GM21526 (cell line): ENCODE measurements around the gene SEC14L5.

Experiments
- ATAC-seq: cut with Tn5 transposase; IDR thresholded peaks from one replicate; pipeline ENCODE4 v1.9.1; 2021; ENCODE audit warnings: moderate library complexity; ENCODE audit not compliant: unreplicated experiment, low FRiP score

SEC14L5 gene

GRCh38 chr16:4981473-4981872, 23.3 kb downstream of the SEC14L5 start:
- ATAC-seq: no peak

GRCh38 chr16:4982056-4982867, 24.1 kb downstream of the SEC14L5 start:
- ATAC-seq: no peak

GRCh38 chr16:4984174-4984990, 26.3 kb downstream of the SEC14L5 start:
- ATAC-seq: no peak

- ATAC-seq: no peak
Measured at GRCh38 chr16:4987250-4987579, 29.1 kb downstream of the SEC14L5 start.

- ATAC-seq: no peak
Measured at GRCh38 chr16:4987580-4988374, 29.6 kb downstream of the SEC14L5 start.

- ATAC-seq: no peak
Measured at GRCh38 chr16:4988647-4989046, 30.5 kb downstream of the SEC14L5 start.

GRCh38 chr16:4989391-4990006, 31.4 kb downstream of the SEC14L5 start:
- no peak for ATAC-seq

GRCh38 chr16:4990415-4990814, 32.3 kb downstream of the SEC14L5 start:
- no peak for ATAC-seq

GRCh38 chr16:4991754-4992153, 33.6 kb downstream of the SEC14L5 start:
- ATAC-seq: no peak

- no peak for ATAC-seq
Measured at GRCh38 chr16:4994719-4995434, 36.7 kb downstream of the SEC14L5 start.

GRCh38 chr16:5000573-5001001, 42.5 kb downstream of the SEC14L5 start:
- no peak for ATAC-seq

GRCh38 chr16:5001571-5001970, 43.4 kb downstream of the SEC14L5 start:
- no peak for ATAC-seq

- ATAC-seq: no peak
Measured at GRCh38 chr16:5001986-5002385, 43.9 kb downstream of the SEC14L5 start.

- ATAC-seq: no peak
Measured at GRCh38 chr16:5002699-5003143, 44.6 kb downstream of the SEC14L5 start.

- ATAC-seq: no peak
Measured at GRCh38 chr16:5003211-5003610, 45.1 kb downstream of the SEC14L5 start.

- ATAC-seq: no peak
Measured at GRCh38 chr16:5003828-5004227, 45.7 kb downstream of the SEC14L5 start.

GRCh38 chr16:5004311-5004710, 46.2 kb downstream of the SEC14L5 start:
- ATAC-seq: no peak

- ATAC-seq: no peak
Measured at GRCh38 chr16:5005916-5006315, 47.8 kb downstream of the SEC14L5 start.

GRCh38 chr16:5006348-5007193, 48.4 kb downstream of the SEC14L5 start:
- ATAC-seq: no peak
